IMR-90 (cell line): Measurements from ENCODE around the gene FOSL2. TPM values are rescaled to one million over a fixed set of nuclear protein-coding genes. Genes with fewer than 3 reads are reported as not detected.

Experiments used
- ATAC-seq: fragments of 200-7000 bp; cut with Tn5 transposase; 2 replicates; pipeline ENCODE4 v1.9.1; 2020; ENCODE audit warnings: low read depth, mild to moderate bottlenecking, moderate library complexity
- BruUV-seq: library from RNA; stranded (reverse); fragments of 400-500 nt; replicated peaks from 2 replicates; lab custom pipeline; 2021; lab: Mats Ljungman, UMichigan
- CTCF ChIA-PET: fragments of 300-600 bp; formaldehyde crosslinking; extraction: SDS; loops from one replicate; lab custom pipeline; 2021; ENCODE audit warnings: antibody characterized with exemption; lab: Yijun Ruan, JAX
- POLR2A ChIA-PET: fragments of 300-600 bp; sonication (Branson Sonifier 250); formaldehyde crosslinking; loops from one replicate; lab custom pipeline; 2022; ENCODE audit warnings: antibody characterized with exemption; ENCODE audit not compliant: unreplicated experiment; lab: Charles Lee
- DNase-seq: peaks from one replicate; pipeline ENCODE4 v3.0.0; 2013
- H2AFZ ChIP-seq: replicated peaks from 2 replicates; pipeline ENCODE3; 2013; ENCODE audit warnings: low read length, mild to moderate bottlenecking; ENCODE audit not compliant: poor library complexity
- H2AK5ac ChIP-seq: 2 replicates; pipeline ENCODE4 v1.6.1; 2013; ENCODE audit warnings: low read depth, low read length, inconsistent platforms
- H2AK9ac ChIP-seq: replicated peaks from 2 replicates; pipeline ENCODE3; 2013; ENCODE audit warnings: mild to moderate bottlenecking, low read depth, low read length, moderate library complexity; ENCODE audit not compliant: poor library complexity
- H2BK120ac ChIP-seq: 2 replicates; pipeline ENCODE4 v1.6.1; 2013; ENCODE audit warnings: low read depth, low read length, inconsistent platforms
- H2BK15ac ChIP-seq: 3 replicates; pipeline ENCODE4 v1.6.1; 2013; ENCODE audit warnings: low read depth, low read length, inconsistent platforms
- H2BK20ac ChIP-seq: 2 replicates; pipeline ENCODE4 v1.6.1; 2013; ENCODE audit warnings: low read depth, mild to moderate bottlenecking, inconsistent platforms, low read length, moderate library complexity
- H2BK5ac ChIP-seq: 2 replicates; pipeline ENCODE4 v1.6.1; 2013; ENCODE audit warnings: mild to moderate bottlenecking, low read depth, low read length, inconsistent platforms; ENCODE audit not compliant: poor library complexity, severe bottlenecking
- H3K14ac ChIP-seq: replicated peaks from 2 replicates; pipeline ENCODE4 v1.6.1; 2013; ENCODE audit warnings: low read depth, low read length, inconsistent platforms
- H3K18ac ChIP-seq: 2 replicates; pipeline ENCODE4 v1.6.1; 2013; ENCODE audit warnings: low read depth, low read length, control low read depth
- H3K23ac ChIP-seq: 2 replicates; pipeline ENCODE4 v1.6.1; 2013; ENCODE audit warnings: low read depth, low read length, inconsistent platforms
- H3K27ac ChIP-seq: 2 replicates; pipeline ENCODE4 v1.5.1; 2013; ENCODE audit warnings: mild to moderate bottlenecking, control low read depth, low read length; ENCODE audit not compliant: insufficient read depth
- H3K27me3 ChIP-seq: 2 replicates; pipeline ENCODE4 v1.6.1; 2013; ENCODE audit warnings: low read length; ENCODE audit not compliant: control insufficient read depth, insufficient read depth
- H3K36me3 ChIP-seq: 2 replicates; pipeline ENCODE4 v1.6.1; 2013; ENCODE audit warnings: low read length, mixed read lengths; ENCODE audit not compliant: control insufficient read depth, insufficient read depth
- H3K4ac ChIP-seq: 2 replicates; pipeline ENCODE4 v1.6.1; 2013; ENCODE audit warnings: low read depth, low read length, inconsistent platforms
- H3K4me1 ChIP-seq: 2 replicates; pipeline ENCODE4 v1.6.1; 2013; ENCODE audit warnings: low read length, mixed read lengths; ENCODE audit not compliant: control insufficient read depth, insufficient read depth
- H3K4me2 ChIP-seq: 2 replicates; pipeline ENCODE4 v1.6.1; 2013; ENCODE audit warnings: low read depth, mild to moderate bottlenecking, control low read depth, low read length, moderate library complexity
- H3K4me3 ChIP-seq: 2 replicates; pipeline ENCODE4 v1.5.1; 2013; ENCODE audit warnings: low read depth, mild to moderate bottlenecking, control low read depth, low read length, moderate library complexity; ENCODE audit not compliant: insufficient read depth
- H3K56ac ChIP-seq: 2 replicates; pipeline ENCODE4 v1.6.1; 2013; ENCODE audit warnings: low read length, inconsistent platforms; ENCODE audit not compliant: insufficient read depth; ENCODE audit errors: extremely low read depth
- H3K79me1 ChIP-seq, 2 experiments: 2 replicates each; pipeline ENCODE4 v1.6.1; 2013; ENCODE audit warnings: low read length in 2 of 2, inconsistent platforms in 1 of 2, low read depth in 1 of 2
- H3K9ac ChIP-seq: 2 replicates; pipeline ENCODE4 v1.6.1; 2013; ENCODE audit warnings: low read depth, low read length, control low read depth
- H3K9me1 ChIP-seq: 2 replicates; pipeline ENCODE4 v1.6.1; 2013; ENCODE audit warnings: low read length, inconsistent platforms; ENCODE audit not compliant: insufficient read depth
- H3K9me3 ChIP-seq: 2 replicates; pipeline ENCODE4 v1.6.1; 2013; ENCODE audit warnings: low read length; ENCODE audit not compliant: control insufficient read depth, insufficient read depth
- H4K20me1 ChIP-seq: 2 replicates; pipeline ENCODE4 v1.6.1; 2013; ENCODE audit warnings: low read length, inconsistent platforms; ENCODE audit not compliant: insufficient read depth
- H4K5ac ChIP-seq: 2 replicates; pipeline ENCODE4 v1.6.1; 2013; ENCODE audit warnings: mild to moderate bottlenecking, low read depth, low read length, control low read depth
- H4K8ac ChIP-seq, 2 experiments: 2 replicates each; pipeline ENCODE4 v1.6.1; 2013; ENCODE audit warnings: low read depth in 2 of 2, low read length in 2 of 2, control low read depth in 1 of 2, inconsistent platforms in 1 of 2
- H4K91ac ChIP-seq: 2 replicates; pipeline ENCODE4 v1.6.1; 2013; ENCODE audit warnings: low read depth, low read length, inconsistent platforms; ENCODE audit not compliant: insufficient read depth
- BHLHE40 ChIP-seq: fragments of 150-350 bp; IDR thresholded peaks from 2 replicates; pipeline ENCODE4 v1.6.1; 2016; ENCODE audit warnings: mild to moderate bottlenecking, low read depth, low read length
- CEBPB ChIP-seq: IDR thresholded peaks from 2 replicates; pipeline ENCODE4 v1.6.1; 2012; ENCODE audit warnings: low read depth, low read length, improper control_type of control experiment
- CHD1 ChIP-seq: IDR thresholded peaks from 2 replicates; pipeline ENCODE4 v1.6.1; 2012; ENCODE audit warnings: low read depth, low read length, improper control_type of control experiment
- ELK1 ChIP-seq: fragments of 150-350 bp; IDR thresholded peaks from 2 replicates; pipeline ENCODE4 v1.6.1; 2016; ENCODE audit warnings: low read depth, mild to moderate bottlenecking, low read length, moderate library complexity, borderline replicate concordance
- FOS ChIP-seq: fragments of 150-350 bp; IDR thresholded peaks from 2 replicates; pipeline ENCODE4 v1.6.1; 2016; ENCODE audit warnings: low read depth, low read length
- MAFK ChIP-seq: IDR thresholded peaks from 2 replicates; pipeline ENCODE4 v1.6.1; 2012; ENCODE audit warnings: low read depth, low read length, improper control_type of control experiment
- MAZ ChIP-seq: IDR thresholded peaks from 2 replicates; pipeline ENCODE4 v1.6.1; 2012; ENCODE audit warnings: low read depth, mild to moderate bottlenecking, low read length, improper control_type of control experiment, moderate library complexity, borderline replicate concordance
- MXI1 ChIP-seq: IDR thresholded peaks from 2 replicates; pipeline ENCODE4 v1.6.1; 2012; ENCODE audit warnings: low read depth, mild to moderate bottlenecking, low read length, moderate library complexity, borderline replicate concordance
- NFE2L2 ChIP-seq: fragments of 150-350 bp; IDR thresholded peaks from 2 replicates; pipeline ENCODE4 v1.6.1; 2016; ENCODE audit warnings: low read depth, mild to moderate bottlenecking, low read length
- POLR2A ChIP-seq: IDR thresholded peaks from 2 replicates; pipeline ENCODE4 v1.6.1; 2012; ENCODE audit warnings: mild to moderate bottlenecking, low read depth, low read length
- RAD21 ChIP-seq: IDR thresholded peaks from 2 replicates; pipeline ENCODE4 v1.6.1; 2012; ENCODE audit warnings: low read length, improper control_type of control experiment
- RCOR1 ChIP-seq: IDR thresholded peaks from 2 replicates; pipeline ENCODE4 v1.6.1; 2012; ENCODE audit warnings: mild to moderate bottlenecking, low read length, improper control_type of control experiment; ENCODE audit not compliant: insufficient replicate concordance
- RFX5 ChIP-seq: IDR thresholded peaks from 2 replicates; pipeline ENCODE4 v1.8.0; 2012; ENCODE audit warnings: low read depth, mild to moderate bottlenecking, low read length, moderate library complexity
- SMC3 ChIP-seq: fragments of 150-350 bp; IDR thresholded peaks from 2 replicates; pipeline ENCODE4 v1.6.1; 2016; ENCODE audit warnings: low read depth, mild to moderate bottlenecking, antibody characterized with exemption, low read length, moderate library complexity
- WGBS, 2 experiments: methylation state at CpG; one replicate each; pipeline versions ENCODE4 v1.1.5 to v1.1.7; 2013; ENCODE audit warnings: missing lambda C conversion rate in 2 of 2; ENCODE audit not compliant: insufficient read length in 1 of 2; ENCODE audit errors: extremely low coverage in 2 of 2; 5-methylcytosine and 5-hydroxymethylcytosine counted together
- dilution Hi-C: fragments of 300-500 bp; cut with HindIII; formaldehyde crosslinking; loops from one replicate; pipeline ENCODE4 v1.14.3; 2018; ENCODE audit warnings: low sequenced_read_pairs; ENCODE audit not compliant: unreplicated experiment
- in situ Hi-C: fragments of 300-500 bp; cut with MboI; formaldehyde crosslinking; loops from 3 replicates; pipeline ENCODE4 v1.14.3; 2019; ENCODE audit warnings: low sequenced_read_pairs, inconsistent platforms, mixed read lengths
- intact Hi-C: fragments of 100-400 bp; cut with micrococcal nuclease; formaldehyde crosslinking; loops from 2 replicates; pipeline ENCODE4 v1.10.0; 2022
- polyA plus RNA-seq, 3 experiments: library from polyadenylated mRNA; depleted of rRNA; stranded (reverse); fragments of >200 nt; gene quantifications; 2 replicates each; pipeline ENCODE4 v1.2.3, GENCODE V29; 2012; ENCODE audit warnings: low replicate concordance in 1 of 3
- total RNA-seq: library from RNA; depleted of rRNA; stranded (reverse); fragments of >200 nt; gene quantifications from 2 replicates; pipeline ENCODE4 v1.2.3, GENCODE V29; 2012
- TF ChIP-seq, protein P1 (sequence below): conservative IDR thresholded peaks from 2 replicates; pipeline ENCODE4 v1.5.1; 2012; ENCODE audit warnings: mild to moderate bottlenecking, low read depth, low read length, improper control_type of control experiment
- TF ChIP-seq, protein P2 (sequence below): fragments of 150-350 bp; IDR thresholded peaks from 2 replicates; pipeline ENCODE4 v1.6.1; 2017; ENCODE audit warnings: mild to moderate bottlenecking, antibody characterized with exemption, low read length, low read depth

FOSL2 gene
- total and polyA plus RNA-seq, 2 of the 4 experiments (the other 2 are of a cell fraction) = 31.4 to 46.3 TPM

DNA sequence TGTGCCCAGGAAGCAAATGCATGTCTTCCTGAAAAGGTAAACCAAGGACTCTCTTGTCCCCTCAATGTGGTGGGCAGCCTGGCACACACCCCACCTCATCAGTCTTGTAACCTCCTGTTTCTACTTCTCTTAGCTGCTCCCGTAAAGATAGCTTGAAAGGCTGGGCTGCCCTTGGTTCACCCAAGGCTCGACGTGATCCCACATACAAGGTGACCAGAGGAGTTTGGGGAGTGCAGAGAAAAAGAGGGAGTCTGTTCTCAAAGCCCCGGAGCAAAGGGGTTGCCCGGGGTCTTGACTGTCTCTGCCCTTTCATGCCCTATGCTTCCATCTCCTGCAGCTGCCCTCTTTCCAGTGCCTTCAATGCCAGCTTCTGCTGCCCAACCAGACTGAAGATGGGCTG, 18.3 kb upstream of the FOSL2 start:
- Histone ChIP-seq H3K23ac (no peak overlapping the region), H3K4me3 (no peak overlapping the region), H3K18ac (no peak overlapping the region), H3K79me1 (no peaks in the 10 kb centered on the region), H3K4me2 (no peak overlapping the region), H3K36me3 (no peaks in the 10 kb centered on the region), H4K8ac (no peak overlapping the region), H3K4ac (no peak overlapping the region), H4K5ac (no peak overlapping the region), H2AFZ (no peak overlapping the region), H2AK9ac (no peak overlapping the region), H3K9ac (no peak overlapping the region), H2AK5ac (no peak overlapping the region), H3K9me1 (no peaks in the 10 kb centered on the region), H4K91ac (no peak overlapping the region), H4K20me1 (no peaks in the 10 kb centered on the region), H2BK120ac (no peak overlapping the region), H3K27ac (no peak overlapping the region), H2BK20ac (no peak overlapping the region), H2BK15ac (no peak overlapping the region), H2BK5ac (no peak overlapping the region), H3K56ac (no peak overlapping the region), H3K27me3 (peaks cover 14% of the 10 kb centered on the region), H3K4me1 (no peaks in the 10 kb centered on the region), H3K14ac (no peak overlapping the region), H3K9me3 (no peaks in the 10 kb centered on the region)
- dilution Hi-C loops = no loop called here
- ChIA-PET CTCF (no interaction called here), POLR2A (no interaction called here)
- DNase-seq = no peak
- ATAC-seq = no peak
- BruUV-seq = no TSS peak
- TF ChIP-seq CEBPB (no peak), MXI1 (no peak), POLR2A (no peak), FOS (no peak), BHLHE40 (no peak), CHD1 (no peak), SMC3 (no peak), NFE2L2 (no peak), RFX5 (no peak), ELK1 (no peak), MAFK (no peak), MAZ (no peak), RCOR1 (no peak), RAD21 (no peak)
- TF ChIP-seq, protein P1, sequence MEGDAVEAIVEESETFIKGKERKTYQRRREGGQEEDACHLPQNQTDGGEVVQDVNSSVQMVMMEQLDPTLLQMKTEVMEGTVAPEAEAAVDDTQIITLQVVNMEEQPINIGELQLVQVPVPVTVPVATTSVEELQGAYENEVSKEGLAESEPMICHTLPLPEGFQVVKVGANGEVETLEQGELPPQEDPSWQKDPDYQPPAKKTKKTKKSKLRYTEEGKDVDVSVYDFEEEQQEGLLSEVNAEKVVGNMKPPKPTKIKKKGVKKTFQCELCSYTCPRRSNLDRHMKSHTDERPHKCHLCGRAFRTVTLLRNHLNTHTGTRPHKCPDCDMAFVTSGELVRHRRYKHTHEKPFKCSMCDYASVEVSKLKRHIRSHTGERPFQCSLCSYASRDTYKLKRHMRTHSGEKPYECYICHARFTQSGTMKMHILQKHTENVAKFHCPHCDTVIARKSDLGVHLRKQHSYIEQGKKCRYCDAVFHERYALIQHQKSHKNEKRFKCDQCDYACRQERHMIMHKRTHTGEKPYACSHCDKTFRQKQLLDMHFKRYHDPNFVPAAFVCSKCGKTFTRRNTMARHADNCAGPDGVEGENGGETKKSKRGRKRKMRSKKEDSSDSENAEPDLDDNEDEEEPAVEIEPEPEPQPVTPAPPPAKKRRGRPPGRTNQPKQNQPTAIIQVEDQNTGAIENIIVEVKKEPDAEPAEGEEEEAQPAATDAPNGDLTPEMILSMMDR = no peak
- TF ChIP-seq, protein P2, sequence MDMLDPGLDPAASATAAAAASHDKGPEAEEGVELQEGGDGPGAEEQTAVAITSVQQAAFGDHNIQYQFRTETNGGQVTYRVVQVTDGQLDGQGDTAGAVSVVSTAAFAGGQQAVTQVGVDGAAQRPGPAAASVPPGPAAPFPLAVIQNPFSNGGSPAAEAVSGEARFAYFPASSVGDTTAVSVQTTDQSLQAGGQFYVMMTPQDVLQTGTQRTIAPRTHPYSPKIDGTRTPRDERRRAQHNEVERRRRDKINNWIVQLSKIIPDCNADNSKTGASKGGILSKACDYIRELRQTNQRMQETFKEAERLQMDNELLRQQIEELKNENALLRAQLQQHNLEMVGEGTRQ = no peak
- 40% methylated on average over 1 of the region's 5 CpGs; no CpG with 5 or more reads in 1 of the 2 experiments for WGBS, 2 experiments
- intact Hi-C loops = no loop called here
- in situ Hi-C loops = no loop called here
